Pancreas (tissue), 10 donors: Measurements from ENCODE around the gene RNF123. TPM values are rescaled to one million over a fixed set of nuclear protein-coding genes. Genes with fewer than 3 reads are reported as not detected.
A peak's percentile ranks its signal among the peaks of the same experiment; 100 is the strongest.

Experiments
- ATAC-seq, 4 donors: fragments of 200-7000 bp; cut with Tn5 transposase; one replicate each; pipeline versions ENCODE4 v1.8.0 to v1.9.1; 2020; ENCODE audit warnings: mild to moderate bottlenecking in 4 of 4, moderate library complexity in 4 of 4
- DNase-seq, 6 donors: peaks; one replicate each; pipeline ENCODE4 v3.0.0-alpha.2; 2020
- FAIRE-seq: peaks from 2 replicates; lab custom pipeline; 2012; peaks lifted over from hg19 to GRCh38; lab: Jason Lieb, UNC
- H3K27ac ChIP-seq, 4 donors: fragments of 200-600 bp; sonication (generic); 1 replicate in 3 of 4; 2 replicates in 1 of 4; pipeline versions ENCODE4 v1.5.0 to v1.8.0; 2020
- H3K27me3 ChIP-seq, 4 donors: fragments of 200-600 bp; one replicate each; pipeline ENCODE4 v1.8.0; 2021
- H3K36me3 ChIP-seq, 3 donors: fragments of 200-600 bp; sonication (generic) in 1 of 3; one replicate each; pipeline versions ENCODE4 v1.5.0 to v1.8.0; 2020 to 2021
- H3K4me1 ChIP-seq, 3 donors: fragments of 200-600 bp; one replicate each; pipeline ENCODE4 v1.8.0; 2021
- H3K4me3 ChIP-seq, 4 donors: fragments of 200-600 bp; sonication (generic) in 2 of 4; one replicate each; pipeline versions ENCODE4 v1.5.0 to v1.8.0; 2020 to 2021
- H3K9me3 ChIP-seq, 4 donors: fragments of 200-600 bp; one replicate each; pipeline ENCODE4 v1.8.0; 2021
- WGBS, 2 donors: extraction: QIAGEN DNeasy Blood & Tissue Kit; methylation state at CpG; one replicate each; pipeline ENCODE4 v1.1.7; 2013; 5-methylcytosine and 5-hydroxymethylcytosine counted together
- intact Hi-C, 3 donors: fragments of 100-400 bp; cut with DNase I; formaldehyde crosslinking; loops; one replicate each; pipeline versions ENCODE4 v1.11.1 to v1.14.2; 2022
- polyA plus RNA-seq, 2 donors: library from polyadenylated mRNA; stranded (reverse); fragments of 200-250 nt; gene quantifications; one replicate each; pipeline ENCODE4 v1.2.3, GENCODE V29; 2013
- total RNA-seq, 6 donors: library from RNA; stranded (reverse); fragmentation: NEBNext Ultra II Directional in 4 of 6; extraction: Animal tissue kit (Norgen Biotek cat#: 25700) in 4 of 6; gene quantifications; one replicate each; pipeline versions ENCODE4 v1.2.1 to v1.2.4, GENCODE V29; 2021 to 2023
- TF ChIP-seq, protein P1 (sequence below), 4 donors: fragments of 200-600 bp; sonication (generic) in 3 of 4; IDR thresholded peaks; one replicate each; pipeline versions ENCODE4 v1.5.0 to v1.8.0; 2021; ENCODE audit warnings: antibody characterized with exemption in 4 of 4
- donor health status: healthy with polysubstance abuse.
- donor health status: DM: no; HTN: no; CAD: no; lungs with moderate emphysema.
- donor health status: DM: no; HTN: no; CAD: no.
- donor health status: control.
- donor health status: control.
- donor health status: Bipolar disorder and iron deficiency.
- donor health status: DM: yes; HTN: yes; CAD: no.
- donor health status: DM: no; HTN: no; CAD: no.
- donor health status: DM: no; HTN: no; CAD: no.
- donor health status: DM: yes; HTN: yes; CAD: no.

The RNF123 gene
- total and polyA plus RNA-seq, 8 donors: 13.5 to 27.6 (median 20.6) TPM

DNA sequence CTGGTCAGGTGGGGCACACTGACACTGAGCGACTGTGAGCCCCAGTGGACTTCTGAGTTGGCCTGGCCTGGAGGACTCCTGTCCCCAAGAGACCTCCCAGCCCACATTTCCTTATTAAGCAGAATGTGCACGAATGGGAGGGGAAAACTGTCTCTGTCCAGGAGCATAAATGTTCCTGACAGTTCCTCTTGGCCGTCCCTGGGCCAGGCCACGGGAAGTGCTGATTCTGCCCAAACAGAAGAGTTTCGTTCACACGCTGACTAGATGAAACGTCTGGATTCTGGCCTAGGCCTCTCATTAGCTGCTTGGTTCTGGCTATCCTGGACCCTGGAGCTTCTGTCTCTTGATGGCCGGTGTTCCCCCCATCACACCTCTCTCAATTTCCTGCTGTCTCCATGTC is 44.7 kb upstream of the RNF123 start:
- Histone ChIP-seq H3K27ac (no peak overlapping the region), H3K4me3 (no peak overlapping the region), H3K27me3 (no peaks in the 10 kb centered on the region), H3K9me3 (no peaks in the 10 kb centered on the region), H3K36me3 (no peaks in the 10 kb centered on the region), H3K4me1 (peaks cover 7 to 13% (median 9%) of the 10 kb centered on the region in 3 donors)
- intact Hi-C loops: no loop called here
- ATAC-seq (no peak), DNase-seq (no peak), FAIRE-seq (no peak)
- 78 to 83% methylated on average over 8 of the region's 8 CpGs for WGBS, 2 donors
- TF ChIP-seq, protein P1, sequence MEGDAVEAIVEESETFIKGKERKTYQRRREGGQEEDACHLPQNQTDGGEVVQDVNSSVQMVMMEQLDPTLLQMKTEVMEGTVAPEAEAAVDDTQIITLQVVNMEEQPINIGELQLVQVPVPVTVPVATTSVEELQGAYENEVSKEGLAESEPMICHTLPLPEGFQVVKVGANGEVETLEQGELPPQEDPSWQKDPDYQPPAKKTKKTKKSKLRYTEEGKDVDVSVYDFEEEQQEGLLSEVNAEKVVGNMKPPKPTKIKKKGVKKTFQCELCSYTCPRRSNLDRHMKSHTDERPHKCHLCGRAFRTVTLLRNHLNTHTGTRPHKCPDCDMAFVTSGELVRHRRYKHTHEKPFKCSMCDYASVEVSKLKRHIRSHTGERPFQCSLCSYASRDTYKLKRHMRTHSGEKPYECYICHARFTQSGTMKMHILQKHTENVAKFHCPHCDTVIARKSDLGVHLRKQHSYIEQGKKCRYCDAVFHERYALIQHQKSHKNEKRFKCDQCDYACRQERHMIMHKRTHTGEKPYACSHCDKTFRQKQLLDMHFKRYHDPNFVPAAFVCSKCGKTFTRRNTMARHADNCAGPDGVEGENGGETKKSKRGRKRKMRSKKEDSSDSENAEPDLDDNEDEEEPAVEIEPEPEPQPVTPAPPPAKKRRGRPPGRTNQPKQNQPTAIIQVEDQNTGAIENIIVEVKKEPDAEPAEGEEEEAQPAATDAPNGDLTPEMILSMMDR (IDR thresholded peaks at IDR 0.05): no peak

DNA sequence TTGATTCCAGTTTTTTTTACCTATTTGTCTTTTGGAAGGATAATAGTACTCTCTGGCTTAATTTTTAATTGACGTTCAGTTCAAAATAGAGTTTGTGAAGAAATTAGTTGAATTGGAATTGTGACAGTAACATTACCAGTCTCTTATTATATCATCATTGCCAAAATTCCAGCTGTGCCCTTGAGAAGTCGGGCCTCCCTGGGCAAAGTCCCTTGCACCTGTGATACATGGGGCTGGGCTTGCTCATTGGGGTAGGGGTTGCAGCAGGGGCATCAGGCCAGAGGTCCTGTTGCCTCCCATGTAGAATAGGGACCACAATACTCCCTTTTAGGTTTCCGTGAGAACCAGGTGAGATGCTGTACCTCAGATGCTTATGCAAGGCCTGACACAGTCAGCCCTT is 43.1 kb upstream of the RNF123 start:
- TF ChIP-seq, protein P1 (IDR thresholded peaks at IDR 0.05): no peak
- DNase-seq (no peak), ATAC-seq (no peak), FAIRE-seq (no peak)
- Histone ChIP-seq H3K27ac (no peak overlapping the region), H3K9me3 (no peaks in the 10 kb centered on the region), H3K36me3 (no peaks in the 10 kb centered on the region), H3K4me3 (no peak overlapping the region), H3K27me3 (no peaks in the 10 kb centered on the region), H3K4me1 (peaks cover 7 to 13% (median 9%) of the 10 kb centered on the region in 3 donors)
- 39 to 48% methylated on average over 3 of the region's 3 CpGs for WGBS, 2 donors
- intact Hi-C loops: no loop called here

DNA sequence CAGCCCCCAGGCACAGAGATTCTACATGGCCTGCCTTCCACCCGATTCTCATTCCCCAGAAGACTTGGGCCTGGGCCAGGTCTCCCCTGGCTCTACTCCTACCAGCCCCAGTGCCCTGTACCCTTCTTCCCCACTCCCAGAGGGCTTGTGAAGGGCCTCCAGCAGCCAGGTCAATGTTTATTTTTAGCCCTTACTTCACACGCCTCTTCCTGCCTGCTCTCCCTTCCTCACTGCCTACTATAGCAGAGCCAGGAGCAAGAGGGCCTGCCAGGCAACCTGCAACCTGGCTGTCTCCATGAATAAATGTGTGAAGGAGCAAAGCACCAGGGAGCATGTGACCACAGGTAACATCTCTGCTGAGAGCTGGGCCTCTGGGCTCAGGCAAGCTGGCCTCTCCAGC is 41.6 kb upstream of the RNF123 start:
- peak in 2 of 6 donors; percentile 30 to 35 for DNase-seq
- Histone ChIP-seq H3K9me3 (no peaks in the 10 kb centered on the region), H3K4me1 (peaks cover 7 to 13% (median 9%) of the 10 kb centered on the region in 3 donors), H3K36me3 (no peaks in the 10 kb centered on the region), H3K27me3 (no peaks in the 10 kb centered on the region), H3K4me3 (no peak overlapping the region), H3K27ac (peak overlapping the region in 1 of 4 donors; percentile 35)
- WGBS, 2 donors: 33 to 49% methylated on average over 2 of the region's 2 CpGs
- intact Hi-C loops: no loop called here
- ATAC-seq: peak; percentile 71 to 85 (median 84)
- TF ChIP-seq, protein P1 (IDR thresholded peaks at IDR 0.05): no peak
- FAIRE-seq: no peak

DNA sequence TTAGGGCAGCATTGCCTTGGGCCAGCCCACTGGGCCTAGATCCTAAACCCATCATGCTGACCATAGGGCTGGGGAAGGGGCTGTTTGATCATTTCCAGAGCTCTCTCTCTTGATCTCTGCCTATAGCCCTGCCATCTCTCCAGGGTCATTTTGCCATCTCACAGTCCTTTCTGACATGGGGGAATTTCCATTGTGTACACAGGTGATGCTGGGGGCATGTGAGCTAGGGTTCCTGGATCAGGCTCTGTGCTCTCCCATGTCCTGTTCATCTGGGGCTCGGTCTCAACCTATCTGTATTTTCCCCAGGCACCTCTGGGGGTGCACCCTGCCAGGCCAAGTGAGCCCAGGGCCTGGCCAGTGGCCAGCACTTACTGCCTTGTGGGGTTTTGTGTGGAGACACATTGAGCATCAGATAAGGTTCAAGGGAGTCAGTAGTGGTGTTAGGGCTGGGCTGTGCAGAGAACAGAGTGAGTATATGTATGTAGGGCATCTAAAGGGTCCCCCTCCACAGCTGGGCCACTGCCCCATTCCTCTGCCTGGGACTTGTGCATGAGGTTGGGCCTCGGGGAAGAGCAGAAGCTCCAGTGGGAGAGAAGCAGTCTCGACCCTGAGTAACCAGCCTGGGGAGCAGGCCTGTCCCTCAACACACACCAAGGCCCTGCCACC is 40.9 kb upstream of the RNF123 start:
- intact Hi-C loops: no loop called here
- ATAC-seq (peak; percentile 21 to 84 (median 33)), FAIRE-seq (no peak), DNase-seq (peak in 1 of 6 donors; percentile 23)
- peaks cover 7 to 13% (median 9%) of the 10 kb centered on the region in 3 donors for H3K4me1 ChIP-seq
- H3K4me3 ChIP-seq: no peak overlapping the region
- no peaks in the 10 kb centered on the region for H3K9me3 ChIP-seq
- H3K27me3 ChIP-seq: no peaks in the 10 kb centered on the region
- TF ChIP-seq, protein P1 (IDR thresholded peaks at IDR 0.05): no peak
- H3K36me3 ChIP-seq: no peaks in the 10 kb centered on the region
- 64 to 67% methylated on average over 3 of the region's 3 CpGs for WGBS, 2 donors
- H3K27ac ChIP-seq: peak overlapping the region in 1 of 4 donors; percentile 35

DNA sequence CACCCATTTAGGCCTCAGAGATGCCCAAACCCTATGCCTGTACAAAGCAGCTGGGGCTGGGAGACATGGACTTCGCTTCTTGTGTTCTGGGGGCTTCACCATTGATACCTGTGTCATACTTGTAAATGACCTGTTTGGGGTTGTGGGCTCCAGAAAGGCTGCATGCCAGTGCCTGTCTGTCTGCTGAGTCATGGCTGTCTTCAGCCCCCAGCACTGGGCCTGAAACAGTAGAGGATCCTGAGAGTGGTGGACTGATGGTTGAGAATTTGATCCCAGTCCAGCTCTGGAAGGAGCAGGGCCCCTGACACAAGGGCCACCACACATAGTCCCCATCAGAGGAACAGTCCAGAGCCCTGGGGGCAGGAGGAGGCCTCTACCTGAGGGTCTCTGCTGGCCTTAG is 39.8 kb upstream of the RNF123 start:
- TF ChIP-seq, protein P1 (IDR thresholded peaks at IDR 0.05): no peak
- no peaks in the 10 kb centered on the region for H3K36me3 ChIP-seq
- ATAC-seq (no peak), DNase-seq (no peak), FAIRE-seq (no peak)
- H3K27me3 ChIP-seq: no peaks in the 10 kb centered on the region
- intact Hi-C loops: no loop called here
- no peak overlapping the region for H3K4me3 ChIP-seq
- H3K4me1 ChIP-seq: peaks cover 7 to 13% (median 9%) of the 10 kb centered on the region in 3 donors
- no peak overlapping the region for H3K27ac ChIP-seq
- WGBS, 2 donors: 97 to 100% methylated on average over 1 of the region's 1 CpG
- H3K9me3 ChIP-seq: no peaks in the 10 kb centered on the region
